Gastroesophageal sphincter (tissue), 4 donors: Measurements from ENCODE around the gene MEGF11. TPM values are rescaled to one million over a fixed set of nuclear protein-coding genes. Genes with fewer than 3 reads are reported as not detected.

Experiments used
- ATAC-seq: fragments of 150-250 bp; one replicate; pipeline ENCODE4 v1.9.1; 2016; ENCODE audit warnings: mild to moderate bottlenecking, moderate library complexity
- H3K27ac ChIP-seq, 4 donors: fragments of 200-600 bp; sonication (generic) in 3 of 4; 1 replicate in 3 of 4; 2 replicates in 1 of 4; pipeline ENCODE4 v1.5.1; 2016 to 2019
- H3K27me3 ChIP-seq: fragments of 200-600 bp; sonication (generic); one replicate; pipeline ENCODE4 v1.5.1; 2019
- H3K36me3 ChIP-seq, 2 donors: fragments of 200-600 bp; sonication (generic); one replicate each; pipeline ENCODE4 v1.5.1; 2019; ENCODE audit warnings: control low read depth in 1 of 2
- H3K4me1 ChIP-seq, 3 donors: fragments of 200-600 bp; sonication (generic); 1 replicate in 2 of 3; 2 replicates in 1 of 3; pipeline ENCODE4 v1.5.1; 2016 to 2019; ENCODE audit warnings: control low read depth in 2 of 3
- H3K4me3 ChIP-seq, 2 donors: fragments of 200-600 bp; sonication (generic); one replicate each; pipeline ENCODE4 v1.5.1; 2019; ENCODE audit warnings: mild to moderate bottlenecking in 1 of 2, moderate library complexity in 1 of 2
- H3K9me3 ChIP-seq, 3 donors: fragments of 200-600 bp; sonication (generic); one replicate each; pipeline ENCODE4 v1.5.1; 2017 to 2019; ENCODE audit warnings: control low read depth in 2 of 3
- EP300 ChIP-seq: sonication (generic); formaldehyde crosslinking; IDR thresholded peaks from one replicate; pipeline ENCODE4 v1.6.1; 2017; ENCODE audit warnings: antibody characterized with exemption, mild to moderate bottlenecking
- POLR2A ChIP-seq, 2 donors: fragments of 450-650 bp; IDR thresholded peaks; one replicate each; pipeline ENCODE4 v1.6.1; 2017; ENCODE audit warnings: antibody characterized with exemption in 2 of 2, mild to moderate bottlenecking in 2 of 2, moderate library complexity in 1 of 2
- POLR2AphosphoS5 ChIP-seq: sonication (generic); formaldehyde crosslinking; IDR thresholded peaks from one replicate; pipeline ENCODE4 v1.6.1; 2017; ENCODE audit warnings: antibody characterized with exemption
- WGBS, 2 donors: methylation state at CpG; one replicate each; pipeline ENCODE4 v1.1.5; 2018; ENCODE audit warnings: low coverage in 1 of 2; 5-methylcytosine and 5-hydroxymethylcytosine counted together
- total RNA-seq, 4 donors: library from RNA; depleted of rRNA; stranded (reverse); fragments of >200 nt; gene quantifications; one replicate each; pipeline ENCODE4 v1.1.0, GENCODE V29; 2016
- TF ChIP-seq, protein P1 (sequence below), 4 experiments: fragments of 200-600 bp in 2 of 4; fragments of 450-650 bp in 2 of 4; sonication (generic) in 1 of 4; IDR thresholded peaks; one replicate each; pipeline ENCODE4 v1.5.1; 2017 to 2019; ENCODE audit warnings: antibody characterized with exemption in 4 of 4, mild to moderate bottlenecking in 2 of 4, moderate library complexity in 2 of 4

Gene MEGF11
- total RNA-seq, 4 donors from 2014 or later: 0.08 TPM; not detected in 3

DNA sequence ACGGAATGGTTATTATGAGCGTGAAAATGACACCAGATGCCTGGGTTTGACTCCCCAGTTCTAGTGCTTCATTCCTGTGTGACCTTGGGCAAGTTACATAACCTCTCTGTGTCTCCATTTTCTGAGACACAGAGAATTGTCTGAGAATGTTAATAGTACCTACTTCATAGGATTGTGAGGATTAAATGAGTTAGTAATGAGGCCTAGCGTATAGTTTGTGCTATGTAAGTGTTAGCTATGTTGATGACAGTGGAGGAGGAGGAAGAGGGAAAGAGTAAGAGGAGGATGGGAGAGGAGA is 150.3 kb downstream of the MEGF11 start:
- no peak overlapping the region for H3K4me3 ChIP-seq
- no peaks in the 10 kb centered on the region for H3K9me3 ChIP-seq
- H3K4me1 ChIP-seq: no peaks in the 10 kb centered on the region
- no peak for TF ChIP-seq POLR2A (IDR thresholded peaks at IDR 0.05)
- TF ChIP-seq EP300: no peak
- no peak for TF ChIP-seq POLR2AphosphoS5
- TF ChIP-seq, protein P1, sequence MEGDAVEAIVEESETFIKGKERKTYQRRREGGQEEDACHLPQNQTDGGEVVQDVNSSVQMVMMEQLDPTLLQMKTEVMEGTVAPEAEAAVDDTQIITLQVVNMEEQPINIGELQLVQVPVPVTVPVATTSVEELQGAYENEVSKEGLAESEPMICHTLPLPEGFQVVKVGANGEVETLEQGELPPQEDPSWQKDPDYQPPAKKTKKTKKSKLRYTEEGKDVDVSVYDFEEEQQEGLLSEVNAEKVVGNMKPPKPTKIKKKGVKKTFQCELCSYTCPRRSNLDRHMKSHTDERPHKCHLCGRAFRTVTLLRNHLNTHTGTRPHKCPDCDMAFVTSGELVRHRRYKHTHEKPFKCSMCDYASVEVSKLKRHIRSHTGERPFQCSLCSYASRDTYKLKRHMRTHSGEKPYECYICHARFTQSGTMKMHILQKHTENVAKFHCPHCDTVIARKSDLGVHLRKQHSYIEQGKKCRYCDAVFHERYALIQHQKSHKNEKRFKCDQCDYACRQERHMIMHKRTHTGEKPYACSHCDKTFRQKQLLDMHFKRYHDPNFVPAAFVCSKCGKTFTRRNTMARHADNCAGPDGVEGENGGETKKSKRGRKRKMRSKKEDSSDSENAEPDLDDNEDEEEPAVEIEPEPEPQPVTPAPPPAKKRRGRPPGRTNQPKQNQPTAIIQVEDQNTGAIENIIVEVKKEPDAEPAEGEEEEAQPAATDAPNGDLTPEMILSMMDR (IDR thresholded peaks at IDR 0.05): no peak
- no peak for ATAC-seq
- H3K27me3 ChIP-seq: peaks cover 46% of the 10 kb centered on the region
- H3K36me3 ChIP-seq: no peaks in the 10 kb centered on the region
- H3K27ac ChIP-seq: no peak overlapping the region
- 91% methylated on average over 3 of the region's 3 CpGs; no CpG with 5 or more reads in 1 of the 2 donors for WGBS, 2 donors

DNA sequence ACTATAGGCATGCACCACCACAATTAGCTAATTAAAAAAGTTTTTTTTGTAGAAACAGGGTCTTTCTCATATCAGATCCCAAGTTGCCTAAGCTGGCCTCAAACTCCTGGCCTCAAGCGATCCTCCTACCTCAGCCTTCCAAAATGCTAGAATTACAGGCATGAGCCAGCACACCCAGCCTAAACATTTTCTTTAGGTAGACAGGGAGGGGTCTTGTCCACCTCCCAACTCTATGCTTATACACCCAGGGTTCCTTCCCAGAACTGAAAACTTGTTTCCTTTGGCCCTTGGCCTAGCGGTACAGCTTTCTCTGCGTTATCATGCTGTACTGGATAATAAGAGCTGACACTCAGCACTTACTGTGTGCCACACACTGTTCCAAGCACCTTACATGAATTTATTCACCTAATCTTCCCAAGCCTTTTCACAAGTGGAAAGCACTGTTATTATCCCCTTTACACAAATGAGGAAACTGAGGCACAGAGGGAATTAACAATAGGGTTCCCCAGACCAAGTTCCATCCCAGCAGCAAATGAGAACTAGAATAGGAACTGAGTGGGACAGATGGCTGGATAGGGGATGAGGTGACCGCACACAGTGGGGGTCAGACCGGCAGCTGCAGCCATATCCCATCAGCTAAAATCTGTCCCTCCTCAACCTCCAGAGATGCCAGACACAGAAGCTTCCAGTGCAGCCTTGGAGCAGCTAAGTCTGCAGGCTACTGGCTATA is 150.8 kb downstream of the MEGF11 start:
- TF ChIP-seq POLR2A (IDR thresholded peaks at IDR 0.05) (no peak), POLR2AphosphoS5 (no peak), EP300 (no peak)
- TF ChIP-seq, protein P1 (IDR thresholded peaks at IDR 0.05): no peak
- 60 to 71% methylated on average over 1 to 4 of the region's 5 CpGs for WGBS, 2 donors
- ATAC-seq: no peak
- Histone ChIP-seq H3K27ac (no peak overlapping the region), H3K36me3 (no peaks in the 10 kb centered on the region), H3K9me3 (no peaks in the 10 kb centered on the region), H3K27me3 (peaks cover 41% of the 10 kb centered on the region), H3K4me3 (no peak overlapping the region), H3K4me1 (no peaks in the 10 kb centered on the region)

DNA sequence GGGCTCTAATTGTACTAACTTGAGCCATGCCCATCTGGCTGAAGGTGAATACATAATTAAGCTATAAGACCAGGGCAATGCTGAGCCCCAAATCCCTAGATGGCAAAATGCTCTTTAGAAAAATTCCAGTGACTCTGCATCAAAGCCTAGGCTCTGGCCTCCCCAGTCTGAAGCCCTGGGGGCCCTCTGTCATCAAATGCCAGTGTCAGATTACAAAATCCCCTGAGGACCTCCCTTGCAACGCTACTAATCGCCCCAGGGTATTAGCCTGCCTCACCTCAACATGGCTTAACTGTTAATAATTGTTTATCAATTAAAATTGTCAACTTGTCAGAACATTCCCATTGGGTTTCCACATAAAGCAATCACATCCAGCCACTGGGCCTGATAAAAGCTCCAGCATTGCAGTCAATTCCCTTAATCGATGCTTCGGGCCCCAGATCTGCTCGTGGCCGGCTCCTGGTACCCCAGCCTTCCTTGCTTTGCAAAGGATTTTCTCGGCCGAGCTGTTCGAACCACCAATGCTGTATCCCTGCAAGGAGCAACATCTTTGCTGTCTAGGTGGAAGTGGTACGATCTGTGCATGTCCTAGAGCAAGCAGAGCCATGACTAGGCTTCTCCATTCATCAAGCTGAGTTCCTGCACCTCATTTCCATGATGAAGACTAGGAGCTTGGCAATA is 151.7 kb downstream of the MEGF11 start:
- no peak overlapping the region for H3K4me3 ChIP-seq
- H3K9me3 ChIP-seq: no peaks in the 10 kb centered on the region
- H3K27me3 ChIP-seq: peaks cover 32% of the 10 kb centered on the region
- no peaks in the 10 kb centered on the region for H3K4me1 ChIP-seq
- H3K36me3 ChIP-seq: no peaks in the 10 kb centered on the region
- no peak overlapping the region for H3K27ac ChIP-seq
- TF ChIP-seq POLR2AphosphoS5: no peak
- TF ChIP-seq, protein P1 (IDR thresholded peaks at IDR 0.05): no peak
- no peak for TF ChIP-seq EP300
- TF ChIP-seq POLR2A (IDR thresholded peaks at IDR 0.05): no peak
- no peak for ATAC-seq
- WGBS, 2 donors: 54 to 68% methylated on average over 3 to 4 of the region's 10 CpGs

DNA sequence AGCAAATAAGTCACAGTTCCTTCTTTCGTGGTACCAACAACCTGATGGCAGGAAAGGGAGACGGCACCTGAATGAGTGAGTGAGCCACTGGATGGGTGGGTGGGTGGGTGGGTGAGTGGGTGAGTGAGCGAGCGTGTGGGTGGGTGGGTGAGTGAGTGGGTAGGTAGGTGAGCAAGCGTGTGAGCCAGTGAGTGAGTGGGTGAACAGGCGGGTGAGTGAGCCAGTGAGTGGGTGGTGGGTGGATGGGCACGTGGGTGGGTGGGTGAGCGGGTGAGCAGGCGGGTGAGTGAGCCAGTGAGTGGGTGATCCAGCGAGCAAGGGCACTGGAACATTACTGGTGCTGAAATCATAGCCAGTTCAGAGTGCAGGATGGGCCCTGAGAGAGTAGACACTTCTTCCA is 152.8 kb downstream of the MEGF11 start:
- Histone ChIP-seq H3K36me3 (no peaks in the 10 kb centered on the region), H3K4me1 (no peaks in the 10 kb centered on the region), H3K27me3 (peaks cover 26% of the 10 kb centered on the region), H3K27ac (no peak overlapping the region), H3K4me3 (no peak overlapping the region), H3K9me3 (no peaks in the 10 kb centered on the region)
- no peak for TF ChIP-seq EP300
- TF ChIP-seq POLR2AphosphoS5: no peak
- TF ChIP-seq, protein P1 (IDR thresholded peaks at IDR 0.05): no peak
- TF ChIP-seq POLR2A (IDR thresholded peaks at IDR 0.05): no peak
- 60 to 83% methylated on average over 1 to 4 of the region's 10 CpGs for WGBS, 2 donors
- no peak for ATAC-seq
